ENCODE data around the gene PTPRD. TPM values are rescaled to one million over a fixed set of nuclear protein-coding genes. Genes with fewer than 3 reads are reported as not detected.

Gene PTPRD
- total RNA-seq, 1 donor from 2014 or later: 532 TPM

GRCh38 chr9:8709731-8710130 lies 1903.1 kb downstream of the PTPRD start:
- H3K9me3 Mint-ChIP-seq (ENCODE audit: unreplicated experiment): peaks cover 4% of the 10 kb centered on the region
- H3K4me3 Mint-ChIP-seq (ENCODE audit: unreplicated experiment): no peak overlapping the region
- peaks cover 25% of the 10 kb centered on the region for H3K4me1 Mint-ChIP-seq (ENCODE audit: low read depth, unreplicated experiment)
- TF ChIP-seq CTCF (IDR thresholded peaks at IDR 0.05; ENCODE audit: partially characterized antibody, unreplicated experiment): no peak
- H3K27ac Mint-ChIP-seq (ENCODE audit: unreplicated experiment): no peak overlapping the region
- DNase-seq: no peak
- no peaks in the 10 kb centered on the region for H3K27me3 Mint-ChIP-seq (ENCODE audit: unreplicated experiment)
- H3K36me3 Mint-ChIP-seq (ENCODE audit: unreplicated experiment): no peaks in the 10 kb centered on the region

- TF ChIP-seq CTCF (IDR thresholded peaks at IDR 0.05; ENCODE audit: partially characterized antibody, unreplicated experiment): no peak
- DNase-seq: no peak
- Mint-ChIP-seq H3K27ac (ENCODE audit: unreplicated experiment) (no peak overlapping the region), H3K4me1 (ENCODE audit: low read depth, unreplicated experiment) (peaks cover 25% of the 10 kb centered on the region), H3K9me3 (ENCODE audit: unreplicated experiment) (peaks cover 2% of the 10 kb centered on the region), H3K36me3 (ENCODE audit: unreplicated experiment) (no peaks in the 10 kb centered on the region), H3K27me3 (ENCODE audit: unreplicated experiment) (no peaks in the 10 kb centered on the region), H3K4me3 (ENCODE audit: unreplicated experiment) (no peak overlapping the region)
Observed at GRCh38 chr9:8708728-8709127, 1904.1 kb downstream of the PTPRD start.

GRCh38 chr9:8706998-8707397 lies 1905.8 kb downstream of the PTPRD start:
- Mint-ChIP-seq H3K27me3 (ENCODE audit: unreplicated experiment) (no peaks in the 10 kb centered on the region), H3K9me3 (ENCODE audit: unreplicated experiment) (peaks cover 3% of the 10 kb centered on the region), H3K36me3 (ENCODE audit: unreplicated experiment) (no peaks in the 10 kb centered on the region), H3K4me3 (ENCODE audit: unreplicated experiment) (no peak overlapping the region), H3K4me1 (ENCODE audit: low read depth, unreplicated experiment) (peaks cover 25% of the 10 kb centered on the region), H3K27ac (ENCODE audit: unreplicated experiment) (no peak overlapping the region)
- no peak for DNase-seq
- no peak for TF ChIP-seq CTCF (IDR thresholded peaks at IDR 0.05; ENCODE audit: partially characterized antibody, unreplicated experiment)

- no peak for DNase-seq
- peaks cover 3% of the 10 kb centered on the region for H3K9me3 Mint-ChIP-seq (ENCODE audit: unreplicated experiment)
- peak overlapping the region; percentile 14 for H3K27ac Mint-ChIP-seq (ENCODE audit: unreplicated experiment)
- no peak for TF ChIP-seq CTCF (IDR thresholded peaks at IDR 0.05; ENCODE audit: partially characterized antibody, unreplicated experiment)
- H3K4me1 Mint-ChIP-seq (ENCODE audit: low read depth, unreplicated experiment): peaks cover 21% of the 10 kb centered on the region
- H3K27me3 Mint-ChIP-seq (ENCODE audit: unreplicated experiment): no peaks in the 10 kb centered on the region
- no peak overlapping the region for H3K4me3 Mint-ChIP-seq (ENCODE audit: unreplicated experiment)
- H3K36me3 Mint-ChIP-seq (ENCODE audit: unreplicated experiment): no peaks in the 10 kb centered on the region
Observed at GRCh38 chr9:8706531-8706930, 1906.3 kb downstream of the PTPRD start.

GRCh38 chr9:8705861-8706260 lies 1906.9 kb downstream of the PTPRD start:
- Mint-ChIP-seq H3K4me3 (ENCODE audit: unreplicated experiment) (no peak overlapping the region), H3K4me1 (ENCODE audit: low read depth, unreplicated experiment) (peaks cover 17% of the 10 kb centered on the region), H3K36me3 (ENCODE audit: unreplicated experiment) (no peaks in the 10 kb centered on the region), H3K27me3 (ENCODE audit: unreplicated experiment) (no peaks in the 10 kb centered on the region), H3K9me3 (ENCODE audit: unreplicated experiment) (peaks cover 3% of the 10 kb centered on the region), H3K27ac (ENCODE audit: unreplicated experiment) (peak overlapping the region; percentile 14)
- DNase-seq: no peak
- TF ChIP-seq CTCF (IDR thresholded peaks at IDR 0.05; ENCODE audit: partially characterized antibody, unreplicated experiment): no peak
